Adrenal gland (tissue), 12 donors: ENCODE data around the gene ARAF. TPM values are rescaled to one million over a fixed set of nuclear protein-coding genes. Genes with fewer than 3 reads are reported as not detected.
"Not testable (repeated sequence)": the region's sequence is repeated elsewhere in the genome, so short reads cannot be mapped to it uniquely, and the experiment has no call there.

Experiments used
- DNase-seq, 7 donors: peaks; one replicate each; pipeline ENCODE4 v3.0.0-alpha.2; 2019 to 2020
- H3K27ac ChIP-seq, 5 donors: fragments of 200-600 bp; sonication (generic) in 4 of 5; 1 replicate in 3 of 5; 2 replicates in 2 of 5; pipeline versions ENCODE4 v1.5.1 to v1.8.0; 2016 to 2020; ENCODE audit warnings: mild to moderate bottlenecking in 1 of 5
- H3K27me3 ChIP-seq: fragments of 200-600 bp; 2 replicates; pipeline ENCODE4 v1.8.0; 2021
- H3K36me3 ChIP-seq, 2 donors: fragments of 200-600 bp; replicated peaks in 1 of 2; 1 replicate in 1 of 2; 2 replicates in 1 of 2; pipeline versions ENCODE4 v1.5.1 to v1.8.0; 2018 to 2022
- H3K4me1 ChIP-seq, 2 donors: fragments of 200-600 bp; replicated peaks in 1 of 2; 1 replicate in 1 of 2; 2 replicates in 1 of 2; pipeline versions ENCODE4 v1.5.1 to v1.8.0; 2018 to 2021
- H3K4me3 ChIP-seq, 4 donors: fragments of 200-600 bp; sonication (generic) in 3 of 4; one replicate each; pipeline ENCODE4 v1.5.1; 2016 to 2018
- H3K9me3 ChIP-seq, 3 donors: fragments of 200-600 bp; sonication (generic) in 1 of 3; replicated peaks in 1 of 3; 1 replicate in 2 of 3; 2 replicates in 1 of 3; pipeline versions ENCODE4 v1.5.1 to v1.8.0; 2016 to 2021
- CTCF ChIP-seq, 6 experiments: fragments of 450-650 bp in 4 of 6; fragments of 200-600 bp in 2 of 6; sonication (generic) in 1 of 6; IDR thresholded peaks; 1 replicate in 5 of 6; 2 replicates in 1 of 6; pipeline versions ENCODE4 v1.5.1 to v1.8.0; 2016 to 2021; ENCODE audit warnings: antibody characterized with exemption in 6 of 6, mild to moderate bottlenecking in 2 of 6, moderate library complexity in 1 of 6
- POLR2A ChIP-seq, 2 donors: fragments of 450-650 bp; IDR thresholded peaks; one replicate each; pipeline ENCODE4 v1.6.1; 2017; ENCODE audit warnings: antibody characterized with exemption in 2 of 2, mild to moderate bottlenecking in 2 of 2, moderate library complexity in 1 of 2
- WGBS, 4 donors: extraction: QIAGEN DNeasy Blood & Tissue Kit in 2 of 4; methylation state at CpG; one replicate each; pipeline versions ENCODE4 v1.1.5 to v1.1.7; 2013 to 2017; 5-methylcytosine and 5-hydroxymethylcytosine counted together
- intact Hi-C, 2 donors: fragments of 100-400 bp; cut with DNase I; formaldehyde crosslinking; loops; one replicate each; pipeline versions ENCODE4 v1.14.1 to v1.15.0; 2022 to 2023
- polyA plus RNA-seq, 3 donors: library from polyadenylated mRNA; stranded (reverse); fragments of 200-250 nt in 2 of 3; fragments of 350-450 nt in 1 of 3; fragmentation: Illumina TruSeq in 1 of 3; extraction: RNeasy Lipid Tissue Mini Kit (QIAGEN cat#74804) in 1 of 3; gene quantifications; one replicate each; pipeline ENCODE4 v1.2.3, GENCODE V29; 2013 to 2014
- total RNA-seq, 9 donors: library from RNA; depleted of rRNA in 4 of 9; stranded (reverse); fragments of >200 nt in 4 of 9; fragments of 120-200 nt in 1 of 9; fragmentation: NEBNext Ultra II Directional in 1 of 9; extraction: Animal tissue kit (Norgen Biotek cat#: 25700) in 1 of 9; gene quantifications; one replicate each; pipeline versions ENCODE4 v1.1.0 to v1.2.4, GENCODE V29; 2013 to 2023
- donor health status: healthy with polysubstance abuse.
- donor health status: Bipolar disorder and iron deficiency.
- donor health status: DM: yes; HTN: yes; CAD: no.
- donor health status: DM: no; HTN: no; CAD: no.
- donor health status: DM: no; HTN: no; CAD: no.
- donor health status: DM: yes; HTN: yes; CAD: no.

ARAF gene
- total and polyA plus RNA-seq, 12 donors: 31.2 to 113 (median 64.2) TPM

GRCh38 chrX:47596256-47596655, 35.3 kb downstream of the ARAF start:
- Histone ChIP-seq H3K4me1 (peaks cover 0 to 5% of the 10 kb centered on the region in 2 donors), H3K27me3 (no peaks in the 10 kb centered on the region), H3K36me3 (no peaks in the 10 kb centered on the region), H3K27ac (peak overlapping the region in 1 of 5 donors; percentile 52), H3K9me3 (no peaks in the 10 kb centered on the region), H3K4me3 (no peak overlapping the region)
- intact Hi-C loops: no loop called here
- no peak for TF ChIP-seq CTCF (IDR thresholded peaks at IDR 0.05)
- no peak for TF ChIP-seq POLR2A (IDR thresholded peaks at IDR 0.05)
- no peak for DNase-seq
- 68 to 89% (median 74%) methylated on average over 2 of the region's 2 CpGs for WGBS, 4 donors

GRCh38 chrX:47597222-47597621, 36.2 kb downstream of the ARAF start:
- no peaks in the 10 kb centered on the region for H3K36me3 ChIP-seq
- DNase-seq: no peak
- no peak overlapping the region for H3K27ac ChIP-seq
- no peaks in the 10 kb centered on the region for H3K9me3 ChIP-seq
- no peaks in the 10 kb centered on the region for H3K27me3 ChIP-seq
- H3K4me3 ChIP-seq: no peak overlapping the region
- 84 to 100% (median 91%) methylated on average over 3 of the region's 3 CpGs for WGBS, 4 donors
- H3K4me1 ChIP-seq: peaks cover 0 to 5% of the 10 kb centered on the region in 2 donors
- intact Hi-C loops: no loop called here
- TF ChIP-seq POLR2A (IDR thresholded peaks at IDR 0.05) (no peak), CTCF (IDR thresholded peaks at IDR 0.05) (no peak)

- DNase-seq, H3K4me1 ChIP-seq, intact Hi-C loops, H3K27ac ChIP-seq, H3K36me3 ChIP-seq, H3K27me3 ChIP-seq, H3K9me3 ChIP-seq, H3K4me3 ChIP-seq: not testable (repeated sequence)
- 85 to 94% (median 91%) methylated on average over 4 of the region's 4 CpGs for WGBS, 4 donors
Measured at GRCh38 chrX:47603125-47603524, 42.1 kb downstream of the ARAF start.

- intact Hi-C loops: no loop called here
- H3K27ac ChIP-seq: no peak overlapping the region
- DNase-seq: peak in 1 of 7 donors; percentile 6
- H3K36me3 ChIP-seq: no peaks in the 10 kb centered on the region
- no peaks in the 10 kb centered on the region for H3K9me3 ChIP-seq
- H3K4me3 ChIP-seq: no peak overlapping the region
- TF ChIP-seq POLR2A (IDR thresholded peaks at IDR 0.05) (no peak), CTCF (IDR thresholded peaks at IDR 0.05) (no peak)
- peaks cover 6% of the 10 kb centered on the region for H3K27me3 ChIP-seq
- WGBS, 4 donors: 57 to 68% (median 61%) methylated on average over 3 to 9 of the region's 9 CpGs
- no peaks in the 10 kb centered on the region for H3K4me1 ChIP-seq
Measured at GRCh38 chrX:47605024-47605423, 44.0 kb downstream of the ARAF start.

- peak in 1 of 7 donors; percentile 0 for DNase-seq
- Histone ChIP-seq H3K27me3 (peaks cover 6% of the 10 kb centered on the region), H3K36me3 (no peaks in the 10 kb centered on the region), H3K27ac (no peak overlapping the region), H3K9me3 (no peaks in the 10 kb centered on the region), H3K4me1 (no peaks in the 10 kb centered on the region), H3K4me3 (no peak overlapping the region)
- no peak for TF ChIP-seq POLR2A (IDR thresholded peaks at IDR 0.05)
- TF ChIP-seq CTCF (IDR thresholded peaks at IDR 0.05): no peak
- intact Hi-C loops: no loop called here
Measured at GRCh38 chrX:47607091-47607490, 46.1 kb downstream of the ARAF start.
